Thoracic aorta (tissue), 2 donors: ENCODE results near the gene TCF7L2. TPM values are rescaled to one million over a fixed set of nuclear protein-coding genes. Genes with fewer than 3 reads are reported as not detected.

ENCODE experiments used
- ATAC-seq: fragments of 150-250 bp; one replicate; pipeline ENCODE4 v1.8.0; 2017; ENCODE audit warnings: low read depth; ENCODE audit not compliant: insufficient number of reproducible peaks, low FRiP score
- DNase-seq: peaks from one replicate; pipeline ENCODE4 v3.0.0-alpha.2; 2020; ENCODE audit warnings: low spot score
- H3K27ac ChIP-seq, 2 donors: fragments of 200-600 bp; sonication (generic); 1 replicate in 1 of 2; 2 replicates in 1 of 2; pipeline ENCODE4 v1.5.1; 2016; ENCODE audit warnings: mild to moderate bottlenecking in 2 of 2, moderate library complexity in 2 of 2
- H3K27me3 ChIP-seq: fragments of 200-600 bp; sonication (generic); replicated peaks from 2 replicates; pipeline ENCODE4 v1.6.0; 2016; ENCODE audit warnings: mild to moderate bottlenecking; ENCODE audit not compliant: insufficient read depth
- H3K36me3 ChIP-seq: fragments of 200-600 bp; sonication (generic); one replicate; pipeline ENCODE4 v1.5.1; 2016
- H3K4me1 ChIP-seq, 2 donors: fragments of 200-600 bp; sonication (generic); 1 replicate in 1 of 2; 2 replicates in 1 of 2; pipeline versions ENCODE4 v1.5.1 to v1.6.0; 2016; ENCODE audit warnings: low read depth in 2 of 2, mild to moderate bottlenecking in 1 of 2; ENCODE audit not compliant: control insufficient read depth in 1 of 2
- H3K4me3 ChIP-seq: fragments of 200-600 bp; sonication (generic); 2 replicates; pipeline ENCODE4 v1.5.1; 2016; ENCODE audit warnings: mild to moderate bottlenecking
- H3K9me3 ChIP-seq: fragments of 200-600 bp; sonication (generic); 2 replicates; pipeline ENCODE4 v1.5.1; 2016
- CTCF ChIP-seq: fragments of 200-600 bp; sonication (generic); IDR thresholded peaks from one replicate; pipeline ENCODE4 v1.5.1; 2019; ENCODE audit warnings: antibody characterized with exemption
- total RNA-seq, 2 donors: library from RNA; depleted of rRNA; stranded (reverse); fragments of >200 nt; gene quantifications; one replicate each; pipeline versions ENCODE4 v1.1.0 to v1.2.3, GENCODE V29; 2016

Gene TCF7L2
- total RNA-seq, 2 donors from 2014 or later, result 21.4 to 50.5 TPM

GRCh38 chr10:113045147-113046055 lies 95.4 kb downstream of the TCF7L2 start:
- H3K4me1 ChIP-seq, result peaks cover 51 to 98% of the 10 kb centered on the region in 2 donors
- no peak for DNase-seq

GRCh38 chr10:113047151-113047550 lies 97.1 kb downstream of the TCF7L2 start:
- H3K9me3 ChIP-seq, result no peaks in the 10 kb centered on the region
- no peaks in the 10 kb centered on the region for H3K27me3 ChIP-seq
- DNase-seq, result no peak
- no peaks in the 10 kb centered on the region for H3K36me3 ChIP-seq
- no peak for ATAC-seq
- no peak for TF ChIP-seq CTCF
- H3K4me3 ChIP-seq, result peak overlapping the region; percentile 27
- peaks cover 57 to 100% of the 10 kb centered on the region in 2 donors for H3K4me1 ChIP-seq
- peak overlapping the region; percentile 67 to 95 for H3K27ac ChIP-seq

More at GRCh38 chr10:113045147-113046055, 95.4 kb downstream of the TCF7L2 start:
- no peak for TF ChIP-seq CTCF
- Histone ChIP-seq H3K36me3 (no peaks in the 10 kb centered on the region), H3K9me3 (no peaks in the 10 kb centered on the region), H3K27me3 (no peaks in the 10 kb centered on the region), H3K4me3 (no peak overlapping the region), H3K27ac (peak overlapping the region; percentile 36 to 95)
- ATAC-seq, result no peak

GRCh38 chr10:113047605-113047962 lies 97.5 kb downstream of the TCF7L2 start:
- no peak for TF ChIP-seq CTCF
- H3K27ac ChIP-seq, result peak overlapping the region; percentile 67 to 95
- H3K4me1 ChIP-seq, result peaks cover 58 to 100% of the 10 kb centered on the region in 2 donors
- no peaks in the 10 kb centered on the region for H3K27me3 ChIP-seq
- no peaks in the 10 kb centered on the region for H3K36me3 ChIP-seq
- no peak for ATAC-seq
- peak overlapping the region; percentile 27 for H3K4me3 ChIP-seq
- no peaks in the 10 kb centered on the region for H3K9me3 ChIP-seq
- no peak for DNase-seq

- no peaks in the 10 kb centered on the region for H3K27me3 ChIP-seq
- H3K4me1 ChIP-seq, result peaks cover 57 to 100% of the 10 kb centered on the region in 2 donors
- peak overlapping the region; percentile 67 to 95 for H3K27ac ChIP-seq
- no peaks in the 10 kb centered on the region for H3K36me3 ChIP-seq
- TF ChIP-seq CTCF, result no peak
- H3K9me3 ChIP-seq, result no peaks in the 10 kb centered on the region
- DNase-seq (no peak), ATAC-seq (no peak)
- peak overlapping the region; percentile 27 for H3K4me3 ChIP-seq
Measured at GRCh38 chr10:113047963-113048781, 98.1 kb downstream of the TCF7L2 start.

GRCh38 chr10:113049881-113050280 lies 99.8 kb downstream of the TCF7L2 start:
- no peaks in the 10 kb centered on the region for H3K36me3 ChIP-seq
- no peaks in the 10 kb centered on the region for H3K27me3 ChIP-seq
- H3K4me3 ChIP-seq, result no peak overlapping the region
- H3K4me1 ChIP-seq, result peaks cover 59 to 99% of the 10 kb centered on the region in 2 donors
- H3K27ac ChIP-seq, result peak overlapping the region; percentile 67 to 95
- no peak for ATAC-seq
- no peak for DNase-seq
- H3K9me3 ChIP-seq, result no peaks in the 10 kb centered on the region
- TF ChIP-seq CTCF, result no peak
